Transverse colon (tissue), 3 donors: Measurements from ENCODE around the gene RSL24D1.

Source experiments
- CTCF ChIP-seq, 5 experiments: fragments of 200-600 bp in 3 of 5; fragments of 450-650 bp in 2 of 5; sonication (generic) in 3 of 5; IDR thresholded peaks; 1 replicate in 2 of 5; 2 replicates in 3 of 5; pipeline ENCODE4 v1.5.1; 2016 to 2017; ENCODE audit warnings: antibody characterized with exemption in 5 of 5, inconsistent platforms in 3 of 5, mild to moderate bottlenecking in 2 of 5, moderate library complexity in 1 of 5
- EP300 ChIP-seq: sonication (generic); formaldehyde crosslinking; IDR thresholded peaks from one replicate; pipeline ENCODE4 v1.6.1; 2017; ENCODE audit warnings: antibody characterized with exemption, low read depth
- POLR2A ChIP-seq: fragments of 450-650 bp; IDR thresholded peaks from one replicate; pipeline ENCODE4 v1.6.1; 2016; ENCODE audit warnings: antibody characterized with exemption, mild to moderate bottlenecking, moderate library complexity

DNA sequence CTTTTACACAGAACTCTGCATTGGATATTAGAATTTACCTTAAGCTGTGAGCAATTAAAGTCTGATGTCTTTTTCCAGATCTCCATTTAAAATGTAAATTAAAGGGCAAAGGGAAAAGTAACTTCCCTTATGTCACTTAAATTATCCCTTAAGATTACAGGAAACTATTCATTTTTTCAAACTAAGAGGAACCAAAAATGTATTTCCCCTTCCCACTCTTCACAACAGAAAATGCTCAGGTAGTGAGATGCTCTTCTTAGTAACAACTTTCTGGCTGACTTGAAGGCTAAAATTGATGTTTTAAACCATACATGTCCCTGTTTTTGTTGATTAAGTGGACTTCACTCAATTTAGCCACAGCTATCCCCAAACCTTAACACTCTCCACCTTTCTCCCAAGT, 17.6 kb downstream of the RSL24D1 start:
- TF ChIP-seq CTCF (IDR thresholded peaks at IDR 0.05) (no peak), POLR2A (no peak), EP300 (no peak)
